GM11168 (cell line): Measurements from ENCODE around the gene BLVRA.

Experiments used
- in situ Hi-C: fragments of 300-500 bp; cut with MboI; formaldehyde crosslinking; loops from one replicate; pipeline ENCODE4 v1.12.0; 2022; ENCODE audit warnings: low sequenced_read_pairs; ENCODE audit not compliant: unreplicated experiment

BLVRA gene

GRCh38 chr7:43747328-43748105, 11.0 kb upstream of the BLVRA start:
- in situ Hi-C loops = no loop called here

DNA sequence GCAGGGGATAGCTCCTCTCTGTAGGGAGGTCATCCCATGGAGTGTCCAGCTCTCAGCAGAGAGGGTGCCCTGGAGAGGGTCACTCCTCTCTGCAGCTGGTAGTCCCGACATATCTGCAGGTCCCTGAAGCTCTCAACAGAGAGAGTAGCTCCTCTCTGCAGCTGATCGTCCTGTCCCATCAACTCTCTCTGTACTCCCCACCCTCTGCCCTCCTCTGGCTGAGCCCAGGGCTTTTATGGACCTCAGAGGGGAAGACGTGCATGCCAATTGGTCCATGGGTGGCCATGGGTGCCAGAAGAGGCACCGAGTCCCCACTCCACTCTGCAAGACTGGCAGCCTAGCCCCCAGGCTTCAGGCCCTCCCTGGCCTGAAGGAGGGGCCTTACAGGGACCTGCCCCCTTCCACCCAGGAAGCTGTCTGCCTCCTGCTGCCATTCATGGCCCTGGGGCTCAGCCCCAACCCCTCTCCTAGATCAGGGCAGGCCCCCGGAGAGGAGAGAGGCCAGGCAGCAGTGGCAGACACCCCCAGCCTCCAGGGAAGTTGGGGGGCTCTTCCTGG, 9.0 kb upstream of the BLVRA start:
- in situ Hi-C loops = no loop called here

- in situ Hi-C loops = no loop called here
Observed at GRCh38 chr7:43750016-43750887, 8.2 kb upstream of the BLVRA start.

- in situ Hi-C loops = no loop called here
Observed at GRCh38 chr7:43752411-43752810, 6.1 kb upstream of the BLVRA start.

DNA sequence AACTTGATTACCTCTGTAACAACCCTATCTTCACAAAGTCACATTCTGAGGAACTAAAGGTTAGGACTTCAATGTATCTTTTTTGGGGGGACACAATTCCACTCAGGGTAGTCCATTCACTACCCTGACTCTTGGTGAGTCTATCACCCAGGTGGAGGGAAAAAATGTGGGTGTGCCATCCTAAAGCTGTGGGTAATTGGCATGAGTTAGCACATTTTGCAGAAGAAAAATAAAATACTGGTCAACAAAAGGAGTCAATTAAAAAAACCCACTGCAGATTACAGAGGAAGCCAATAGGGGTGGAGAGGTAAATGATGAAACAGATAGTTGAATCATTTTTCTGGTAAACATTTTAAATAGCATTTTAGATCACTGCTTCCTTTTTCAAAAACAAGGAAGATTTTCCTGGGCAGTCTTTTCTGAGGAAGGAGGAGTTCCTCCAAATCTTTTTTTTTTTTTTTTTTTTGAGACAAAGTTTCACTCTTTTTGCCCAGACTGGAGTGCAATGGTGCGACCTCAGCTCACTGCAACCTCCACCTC, 5.1 kb upstream of the BLVRA start:
- in situ Hi-C loops = no loop called here

- in situ Hi-C loops = no loop called here
Observed at GRCh38 chr7:43753843-43754242, 4.6 kb upstream of the BLVRA start.

- in situ Hi-C loops = no loop called here
Observed at GRCh38 chr7:43754596-43754995, 3.9 kb upstream of the BLVRA start.

- in situ Hi-C loops = no loop called here
Observed at GRCh38 chr7:43756368-43757072, 2.0 kb upstream of the BLVRA start.

DNA sequence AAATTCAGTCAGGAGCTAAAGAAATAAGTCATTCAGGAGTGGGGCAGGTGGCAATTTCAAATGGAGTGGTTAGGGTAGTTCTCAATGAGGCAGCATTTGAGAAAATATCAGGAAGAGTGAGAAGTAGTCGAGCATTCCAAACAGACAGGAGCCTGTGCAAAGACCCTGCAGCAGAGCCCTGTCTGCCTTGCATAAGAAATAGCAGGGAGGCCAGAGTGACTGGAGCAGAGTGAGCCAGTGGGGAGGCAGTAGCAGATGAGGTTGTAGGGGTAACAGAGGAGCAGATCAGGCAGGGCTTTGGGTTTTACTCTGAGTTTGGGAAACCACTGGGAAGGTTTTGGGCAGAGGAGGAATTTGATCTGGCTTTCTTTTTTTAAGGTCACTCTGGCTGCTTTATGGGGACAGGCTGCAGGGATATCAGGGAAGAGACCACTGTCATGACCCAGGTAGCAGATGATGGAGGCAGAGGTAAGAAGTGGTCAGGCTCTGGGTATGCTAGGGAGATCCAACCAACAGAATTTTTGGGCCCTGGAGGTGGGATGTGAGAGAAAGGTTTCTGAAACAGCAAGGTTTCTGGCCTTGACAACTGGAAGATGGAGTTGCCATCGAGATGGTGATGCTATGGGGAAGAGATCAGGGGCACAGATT, 1.3 kb upstream of the BLVRA start:
- in situ Hi-C loops = no loop called here

DNA sequence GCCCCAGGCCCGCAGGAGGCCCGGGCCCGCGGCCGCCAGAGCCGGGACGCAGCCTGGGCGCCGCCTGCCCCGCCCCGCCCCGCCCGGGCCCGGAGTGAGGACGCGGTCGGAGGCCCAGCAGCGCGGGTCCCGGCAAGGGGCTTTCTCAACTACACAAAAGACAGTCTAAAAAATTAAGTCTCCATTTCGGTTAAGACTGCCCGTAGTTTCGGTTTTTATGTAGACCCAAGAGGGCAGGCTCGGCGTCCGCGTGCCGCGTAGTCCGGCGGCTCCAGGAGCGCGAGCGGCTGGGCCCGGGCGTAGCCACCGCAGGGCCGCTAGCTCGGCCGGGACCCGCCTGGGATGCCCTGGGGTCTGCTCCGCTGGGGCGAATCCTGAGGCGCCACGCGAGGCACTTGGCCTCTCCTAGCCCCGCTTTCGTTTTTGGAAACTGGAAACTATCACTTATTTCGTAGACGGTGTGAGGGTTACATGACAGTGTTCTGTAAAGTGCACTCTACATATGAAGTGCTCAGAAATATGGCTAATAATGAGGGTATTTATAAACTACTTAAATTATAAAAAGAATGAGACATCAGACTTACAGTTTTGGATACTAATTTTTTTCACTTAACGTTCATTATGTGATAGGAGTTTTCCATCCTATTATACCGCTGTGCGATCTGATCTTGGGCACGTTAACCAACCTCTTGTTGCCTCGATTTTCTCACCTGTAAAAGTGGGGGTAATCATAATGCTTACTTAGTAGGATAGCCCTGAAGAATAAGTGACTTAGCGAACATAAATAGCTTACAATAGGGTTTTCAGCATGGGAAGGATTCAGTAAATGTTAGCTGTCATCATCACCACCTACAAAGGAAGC, 573 bp downstream of the BLVRA start:
- in situ Hi-C loops = no loop called here

- in situ Hi-C loops = no loop called here
Observed at GRCh38 chr7:43760861-43761260, 2.4 kb downstream of the BLVRA start.

DNA sequence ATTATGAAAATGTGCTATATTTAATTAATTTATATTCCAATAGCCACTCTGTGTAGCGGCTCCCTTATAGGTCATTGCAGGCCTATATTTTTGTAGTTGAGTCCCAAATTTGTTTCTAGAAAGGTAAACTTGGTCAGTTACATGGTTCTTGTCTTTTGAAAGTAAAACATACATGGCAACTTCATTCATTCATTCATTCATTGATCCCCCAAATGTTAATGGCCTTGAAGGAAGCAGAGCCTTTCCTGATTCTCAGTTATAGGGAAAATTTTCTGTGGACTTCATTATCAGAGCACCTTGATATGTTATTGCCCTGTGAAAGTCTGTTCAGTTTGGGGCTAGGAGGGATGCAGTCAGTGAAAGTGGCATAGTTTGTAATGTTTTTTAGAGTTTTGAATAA, 2.9 kb downstream of the BLVRA start:
- in situ Hi-C loops = no loop called here

- in situ Hi-C loops = no loop called here
Observed at GRCh38 chr7:43761938-43762692, 3.6 kb downstream of the BLVRA start.

- in situ Hi-C loops = no loop called here
Observed at GRCh38 chr7:43763183-43763582, 4.7 kb downstream of the BLVRA start.

- in situ Hi-C loops = no loop called here
Observed at GRCh38 chr7:43764039-43764761, 5.7 kb downstream of the BLVRA start.

- in situ Hi-C loops = no loop called here
Observed at GRCh38 chr7:43764807-43765491, 6.5 kb downstream of the BLVRA start.

GRCh38 chr7:43766564-43766963, 8.1 kb downstream of the BLVRA start:
- in situ Hi-C loops = no loop called here
